DMS 273 treated with DMSO at 0.1 percent for 48 hours (cell line): Measurements from ENCODE around the gene CAMKMT.
A peak's percentile ranks its signal among the peaks of the same experiment; 100 is the strongest.
"Not testable (repeated sequence)": the region's sequence is repeated elsewhere in the genome, so short reads cannot be mapped to it uniquely, and the experiment has no call there.

ENCODE experiments used
- DNase-seq: peaks from one replicate; lab custom pipeline; 2025; lab: John Stamatoyannopoulos, UW

Gene CAMKMT

GRCh38 chr2:44360749-44361329 lies 908 bp upstream of the CAMKMT start:
- no peak for DNase-seq

- peak; percentile 33 for DNase-seq
Observed at GRCh38 chr2:44362207-44363015, 664 bp downstream of the CAMKMT start.

GRCh38 chr2:44364604-44365003 lies 2.9 kb downstream of the CAMKMT start:
- no peak for DNase-seq

GRCh38 chr2:44367591-44367990 lies 5.8 kb downstream of the CAMKMT start:
- DNase-seq: no peak

- no peak for DNase-seq
Observed at GRCh38 chr2:44369392-44369791, 7.6 kb downstream of the CAMKMT start.

GRCh38 chr2:44371445-44371844 lies 9.7 kb downstream of the CAMKMT start:
- DNase-seq: no peak

GRCh38 chr2:44372246-44372645 lies 10.5 kb downstream of the CAMKMT start:
- DNase-seq: no peak

- no peak for DNase-seq
Observed at GRCh38 chr2:44377486-44377885, 15.7 kb downstream of the CAMKMT start.

- not testable (repeated sequence) for DNase-seq
Observed at GRCh38 chr2:44385226-44385625, 23.5 kb downstream of the CAMKMT start.

GRCh38 chr2:44388877-44389276 lies 27.1 kb downstream of the CAMKMT start:
- no peak for DNase-seq

GRCh38 chr2:44389895-44390294 lies 28.1 kb downstream of the CAMKMT start:
- no peak for DNase-seq

- DNase-seq: no peak
Observed at GRCh38 chr2:44392338-44392943, 30.7 kb downstream of the CAMKMT start.

GRCh38 chr2:44397447-44398175 lies 35.9 kb downstream of the CAMKMT start:
- DNase-seq: no peak

GRCh38 chr2:44398243-44398897 lies 36.6 kb downstream of the CAMKMT start:
- no peak for DNase-seq

- no peak for DNase-seq
Observed at GRCh38 chr2:44420725-44421124, 59.0 kb downstream of the CAMKMT start.

- DNase-seq: no peak
Observed at GRCh38 chr2:44424211-44424610, 62.5 kb downstream of the CAMKMT start.

- DNase-seq: no peak
Observed at GRCh38 chr2:44429034-44429433, 67.3 kb downstream of the CAMKMT start.

- no peak for DNase-seq
Observed at GRCh38 chr2:44430342-44430741, 68.6 kb downstream of the CAMKMT start.

GRCh38 chr2:44433895-44434294 lies 72.1 kb downstream of the CAMKMT start:
- DNase-seq: no peak

- no peak for DNase-seq
Observed at GRCh38 chr2:44441200-44441599, 79.5 kb downstream of the CAMKMT start.

GRCh38 chr2:44442019-44442418 lies 80.3 kb downstream of the CAMKMT start:
- DNase-seq: no peak

- no peak for DNase-seq
Observed at GRCh38 chr2:44443517-44443916, 81.8 kb downstream of the CAMKMT start.
